RWPE1 (cell line): Measurements from ENCODE around the gene GPR108.

Experiments used
- CTCF ChIA-PET: fragments of 350-600 bp; sonication (Branson Sonifier 250); formaldehyde crosslinking; extraction: SDS; loops from one replicate; lab custom pipeline; 2021; lab: Yijun Ruan, JAX
- POLR2A ChIA-PET: fragments of 400-600 bp; formaldehyde crosslinking; extraction: SDS; loops from one replicate; lab custom pipeline; 2020; ENCODE audit warnings: antibody characterized with exemption; ENCODE audit not compliant: low non-redundant PET; lab: Yijun Ruan, JAX
- DNase-seq: peaks from one replicate; pipeline ENCODE4 v3.0.0; 2012; ENCODE audit warnings: low spot score
- H3K27ac ChIP-seq: fragments of 450-650 bp; 2 replicates; pipeline ENCODE4 v1.5.1; 2017
- CTCF ChIP-seq: fragments of 450-650 bp; conservative IDR thresholded peaks from 2 replicates; pipeline ENCODE4 v1.5.1; 2017; ENCODE audit warnings: low read depth, mild to moderate bottlenecking

The GPR108 gene

GRCh38 chr19:6718111-6718740 lies 19.2 kb downstream of the GPR108 start:
- CTCF ChIA-PET: no interaction called here
- TF ChIP-seq CTCF: no peak
- POLR2A ChIA-PET: no interaction called here
- DNase-seq: no peak
- H3K27ac ChIP-seq: 0 out of 2 replicates have a peak overlapping the region, but pooled peaks have one; percentile 9

- POLR2A ChIA-PET: no interaction called here
Observed at GRCh38 chr19:6717441-6717971, 19.9 kb downstream of the GPR108 start.

GRCh38 chr19:6717036-6717435 lies 20.3 kb downstream of the GPR108 start:
- TF ChIP-seq CTCF: no peak
- no peak overlapping the region for H3K27ac ChIP-seq
- ChIA-PET CTCF (interaction anchor here (0.6 kb wide), 1 partner anchor 541 kb away, joined by 9 read pairs; no protein-coding TSS in a partner anchor), POLR2A (no interaction called here)
- no peak for DNase-seq

More at GRCh38 chr19:6717441-6717971, 19.9 kb downstream of the GPR108 start:
- TF ChIP-seq CTCF: no peak
- H3K27ac ChIP-seq: no peak overlapping the region
- CTCF ChIA-PET: no interaction called here
- no peak for DNase-seq

- no peak for DNase-seq
- no peak overlapping the region for H3K27ac ChIP-seq
- TF ChIP-seq CTCF: no peak
- ChIA-PET POLR2A (no interaction called here), CTCF (interaction anchor here (0.6 kb wide), 1 partner anchor 541 kb away, joined by 9 read pairs; no protein-coding TSS in a partner anchor)
Observed at GRCh38 chr19:6716610-6716970, 20.8 kb downstream of the GPR108 start.

GRCh38 chr19:6714749-6715555 lies 22.4 kb downstream of the GPR108 start:
- CTCF ChIA-PET: no interaction called here
- TF ChIP-seq CTCF: no peak
- no peak overlapping the region for H3K27ac ChIP-seq
- DNase-seq: no peak
- POLR2A ChIA-PET: no interaction called here

- DNase-seq: no peak
- no peak for TF ChIP-seq CTCF
- no peak overlapping the region for H3K27ac ChIP-seq
- ChIA-PET POLR2A (no interaction called here), CTCF (no interaction called here)
Observed at GRCh38 chr19:6713773-6714692, 23.3 kb downstream of the GPR108 start.
